Mucosa of rectum (tissue), 2 donors: Measurements from ENCODE around the gene SPPL3.
A peak's percentile ranks its signal among the peaks of the same experiment; 100 is the strongest.

Experiments used
- H3K27ac ChIP-seq, 2 donors: one replicate each; pipeline ENCODE4 v1.7.0; 2013; ENCODE audit warnings: inconsistent platforms in 2 of 2, low read depth in 2 of 2, low read length in 2 of 2
- H3K27me3 ChIP-seq, 2 donors: one replicate each; pipeline ENCODE4 v1.7.0; 2013; ENCODE audit warnings: low read length in 2 of 2; ENCODE audit not compliant: control insufficient read depth in 2 of 2, insufficient read depth in 2 of 2
- H3K36me3 ChIP-seq, 2 donors: one replicate each; pipeline ENCODE4 v1.7.0; 2013; ENCODE audit warnings: low read length in 2 of 2; ENCODE audit not compliant: control insufficient read depth in 2 of 2, insufficient read depth in 2 of 2
- H3K4me1 ChIP-seq, 2 donors: one replicate each; pipeline ENCODE4 v1.7.0; 2013; ENCODE audit warnings: low read length in 2 of 2, mild to moderate bottlenecking in 1 of 2; ENCODE audit not compliant: control insufficient read depth in 2 of 2, insufficient read depth in 2 of 2
- H3K4me3 ChIP-seq, 2 donors: one replicate each; pipeline ENCODE4 v1.7.0; 2013; ENCODE audit warnings: low read length in 2 of 2
- H3K9ac ChIP-seq, 2 donors: one replicate each; pipeline ENCODE4 v1.7.0; 2013; ENCODE audit warnings: low read length in 2 of 2, low read depth in 1 of 2, mild to moderate bottlenecking in 1 of 2
- H3K9me3 ChIP-seq, 2 donors: one replicate each; pipeline ENCODE4 v1.7.0; 2013; ENCODE audit warnings: low read length in 2 of 2; ENCODE audit not compliant: control insufficient read depth in 2 of 2
- donor health status: healthy.
- donor health status: Normal muscosa, but diverticular disease.

SPPL3 gene

DNA sequence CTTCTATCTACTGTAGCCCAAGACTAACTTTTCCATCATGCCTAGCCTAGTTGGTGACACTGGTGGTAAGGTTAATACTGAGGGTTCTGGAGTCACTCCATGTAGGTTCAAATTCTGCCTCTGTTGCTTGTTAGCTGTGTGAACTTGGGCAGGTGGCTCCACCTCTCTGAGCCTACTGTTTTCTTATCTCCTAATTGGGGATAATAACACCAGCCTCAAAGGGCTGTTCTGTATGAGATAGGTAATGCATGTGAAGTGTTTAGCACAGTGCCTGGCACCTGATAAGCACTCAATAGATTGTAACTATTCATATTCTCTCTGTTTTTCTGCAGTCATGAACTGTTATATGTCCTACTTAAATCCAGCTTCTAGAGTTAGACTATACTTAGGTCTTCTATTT lies 17.5 kb upstream of the SPPL3 start:
- no peaks in the 10 kb centered on the region for H3K4me1 ChIP-seq
- H3K9me3 ChIP-seq = no peaks in the 10 kb centered on the region
- H3K27me3 ChIP-seq = no peaks in the 10 kb centered on the region
- H3K36me3 ChIP-seq = no peaks in the 10 kb centered on the region
- H3K4me3 ChIP-seq = no peak overlapping the region
- no peak overlapping the region for H3K9ac ChIP-seq
- no peak overlapping the region for H3K27ac ChIP-seq

DNA sequence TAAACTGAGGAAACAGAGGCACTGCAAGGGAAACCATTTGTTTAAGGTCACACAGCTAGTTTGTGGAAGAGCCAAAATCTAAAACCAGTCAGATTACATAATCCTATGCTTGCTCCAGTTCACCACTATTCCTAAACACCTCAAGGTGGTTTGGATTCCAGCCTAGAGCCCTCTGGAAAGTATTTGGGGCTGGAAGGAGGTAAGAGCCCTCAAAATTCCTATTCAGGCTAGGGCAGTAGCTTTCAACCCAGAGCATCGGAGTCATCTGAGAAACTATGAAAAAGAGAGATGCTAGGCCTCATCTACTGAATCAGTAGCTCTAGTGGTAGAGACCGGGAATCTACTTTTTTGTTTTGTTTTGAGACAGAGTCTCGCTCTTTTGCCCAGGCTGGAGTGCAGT lies 16.0 kb upstream of the SPPL3 start:
- no peak overlapping the region for H3K27ac ChIP-seq
- no peak overlapping the region for H3K4me3 ChIP-seq
- H3K9me3 ChIP-seq = no peaks in the 10 kb centered on the region
- H3K9ac ChIP-seq = no peak overlapping the region
- H3K4me1 ChIP-seq = no peaks in the 10 kb centered on the region
- no peaks in the 10 kb centered on the region for H3K36me3 ChIP-seq
- H3K27me3 ChIP-seq = no peaks in the 10 kb centered on the region

DNA sequence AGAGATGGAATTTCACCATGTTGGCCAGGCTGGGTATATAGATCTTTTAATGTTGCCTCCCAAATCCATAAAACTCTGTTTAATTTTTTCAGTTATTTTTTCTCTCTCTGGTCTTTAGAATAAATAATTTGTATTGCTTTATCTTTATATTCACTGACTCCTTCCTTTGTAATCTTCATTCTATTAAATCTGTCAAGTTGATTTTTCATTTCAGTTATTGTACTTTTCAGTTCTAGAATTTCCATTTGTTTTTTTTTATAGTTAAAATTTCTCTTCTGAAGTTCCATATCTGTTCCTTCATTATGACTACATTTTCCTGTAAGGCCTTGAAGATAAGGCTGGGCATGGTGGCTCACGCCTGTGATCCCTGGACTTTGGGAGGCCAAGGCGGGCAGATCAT lies 13.6 kb upstream of the SPPL3 start:
- no peaks in the 10 kb centered on the region for H3K27me3 ChIP-seq
- no peak overlapping the region for H3K4me3 ChIP-seq
- H3K4me1 ChIP-seq = no peaks in the 10 kb centered on the region
- H3K27ac ChIP-seq = no peak overlapping the region
- no peaks in the 10 kb centered on the region for H3K36me3 ChIP-seq
- H3K9me3 ChIP-seq = no peaks in the 10 kb centered on the region
- no peak overlapping the region for H3K9ac ChIP-seq

DNA sequence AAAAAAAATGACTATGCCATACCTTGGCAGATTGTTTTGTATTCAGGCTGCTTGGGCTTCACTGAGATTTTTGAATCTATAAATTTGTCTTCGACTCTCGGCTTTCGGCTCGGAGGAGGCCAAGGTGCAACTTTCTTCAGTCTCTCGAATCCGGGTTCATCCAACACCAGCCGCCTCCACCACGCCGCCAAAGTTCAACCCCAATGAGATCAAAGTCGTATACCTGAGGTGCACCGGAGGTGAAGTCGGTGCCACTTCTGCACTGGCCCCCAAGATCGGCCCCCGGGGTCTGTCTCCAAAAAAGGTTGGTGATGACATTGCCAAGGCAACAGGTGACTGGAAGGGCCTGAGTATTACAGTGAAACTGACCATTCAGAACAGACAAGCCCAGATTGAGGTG lies 12.4 kb upstream of the SPPL3 start:
- H3K4me3 ChIP-seq = no peak overlapping the region
- H3K27ac ChIP-seq = no peak overlapping the region
- no peak overlapping the region for H3K9ac ChIP-seq
- H3K4me1 ChIP-seq = no peaks in the 10 kb centered on the region
- no peaks in the 10 kb centered on the region for H3K9me3 ChIP-seq
- no peaks in the 10 kb centered on the region for H3K27me3 ChIP-seq
- no peaks in the 10 kb centered on the region for H3K36me3 ChIP-seq

DNA sequence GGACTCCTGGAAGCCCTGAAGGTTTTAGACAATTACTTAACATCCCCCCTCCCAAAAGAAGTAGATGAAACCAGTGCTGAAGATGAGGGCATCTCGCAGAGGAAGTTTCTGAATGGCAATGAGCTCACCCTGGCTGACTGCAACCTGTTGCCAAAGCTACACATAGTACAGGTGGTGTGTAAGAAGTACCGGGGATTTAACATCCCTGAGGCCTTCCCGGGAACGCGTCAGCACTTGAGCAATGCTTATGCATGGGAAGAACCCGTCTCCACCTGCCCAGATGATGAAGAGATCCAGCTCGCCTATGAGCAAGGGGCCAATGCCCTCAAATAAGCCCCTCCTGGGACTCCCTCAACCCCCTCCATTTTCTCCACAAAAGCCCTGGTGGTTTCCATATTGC lies 10.6 kb upstream of the SPPL3 start:
- no peaks in the 10 kb centered on the region for H3K36me3 ChIP-seq
- no peaks in the 10 kb centered on the region for H3K9me3 ChIP-seq
- H3K27ac ChIP-seq = no peak overlapping the region
- no peak overlapping the region for H3K9ac ChIP-seq
- H3K27me3 ChIP-seq = no peaks in the 10 kb centered on the region
- H3K4me1 ChIP-seq = no peaks in the 10 kb centered on the region
- H3K4me3 ChIP-seq = no peak overlapping the region

DNA sequence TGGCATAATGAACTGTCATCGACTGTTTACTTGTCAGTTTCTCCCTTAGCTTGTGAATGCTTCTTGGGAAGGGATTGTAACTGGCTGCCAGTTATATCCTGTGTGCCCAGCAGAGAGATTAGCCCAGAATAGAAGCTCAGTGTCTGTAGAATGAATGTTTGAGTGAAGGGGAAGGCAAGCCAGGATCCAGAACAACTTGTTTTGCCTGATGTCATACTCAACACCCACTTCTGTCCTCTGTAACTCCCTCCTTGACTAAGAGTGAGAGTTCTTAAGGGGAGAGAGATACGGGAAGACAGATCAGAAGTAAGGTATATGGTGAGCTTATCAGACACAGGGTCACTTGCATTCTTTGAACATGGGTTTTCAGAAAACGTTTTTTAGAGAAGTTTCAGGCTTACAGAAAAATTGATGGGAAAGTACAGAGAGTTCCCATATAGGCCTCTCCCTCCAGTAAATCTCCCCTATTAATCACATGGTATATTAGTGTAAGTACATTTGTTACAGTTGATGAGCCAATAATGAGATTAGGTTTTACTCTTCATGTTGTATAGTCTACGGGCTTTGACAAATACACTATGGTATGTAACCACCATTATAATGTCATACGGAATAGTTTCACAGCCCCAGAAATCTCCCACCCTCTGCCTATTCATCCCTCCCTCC lies 5.6 kb upstream of the SPPL3 start:
- H3K27me3 ChIP-seq = no peaks in the 10 kb centered on the region
- H3K36me3 ChIP-seq = no peaks in the 10 kb centered on the region
- H3K9ac ChIP-seq = no peak overlapping the region
- H3K9me3 ChIP-seq = no peaks in the 10 kb centered on the region
- no peak overlapping the region for H3K4me3 ChIP-seq
- no peak overlapping the region for H3K27ac ChIP-seq
- H3K4me1 ChIP-seq = no peaks in the 10 kb centered on the region

DNA sequence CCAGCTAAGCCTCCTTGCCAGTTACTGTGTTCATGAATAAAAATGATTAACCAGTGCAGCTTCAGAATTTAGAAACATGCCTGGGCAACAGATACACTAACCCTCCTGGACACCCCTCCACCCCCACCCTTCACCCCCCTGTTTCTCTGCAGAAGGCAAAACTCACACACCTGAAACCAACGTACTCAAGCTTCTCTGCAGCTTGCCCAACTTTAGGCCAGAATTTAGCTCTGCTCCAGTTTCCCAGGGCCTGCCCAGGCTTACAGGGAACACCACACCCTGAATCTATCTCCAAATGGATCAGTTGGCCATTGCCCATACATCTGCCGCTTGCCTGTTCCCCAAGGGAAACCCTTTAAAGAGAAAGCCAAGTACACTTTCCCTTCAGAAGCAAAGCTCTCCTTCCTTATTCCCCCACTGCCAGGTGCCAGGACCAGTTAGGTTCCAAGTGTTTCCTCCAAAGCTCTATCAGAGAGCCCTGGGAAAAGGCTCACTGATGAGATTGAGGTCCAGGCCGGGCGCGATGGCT lies 1.8 kb upstream of the SPPL3 start:
- H3K4me1 ChIP-seq = peaks cover 10 to 14% of the 10 kb centered on the region in 2 donors
- H3K27me3 ChIP-seq = no peaks in the 10 kb centered on the region
- no peak overlapping the region for H3K4me3 ChIP-seq
- no peaks in the 10 kb centered on the region for H3K9me3 ChIP-seq
- H3K9ac ChIP-seq = no peak overlapping the region
- H3K36me3 ChIP-seq = no peaks in the 10 kb centered on the region
- H3K27ac ChIP-seq = no peak overlapping the region

DNA sequence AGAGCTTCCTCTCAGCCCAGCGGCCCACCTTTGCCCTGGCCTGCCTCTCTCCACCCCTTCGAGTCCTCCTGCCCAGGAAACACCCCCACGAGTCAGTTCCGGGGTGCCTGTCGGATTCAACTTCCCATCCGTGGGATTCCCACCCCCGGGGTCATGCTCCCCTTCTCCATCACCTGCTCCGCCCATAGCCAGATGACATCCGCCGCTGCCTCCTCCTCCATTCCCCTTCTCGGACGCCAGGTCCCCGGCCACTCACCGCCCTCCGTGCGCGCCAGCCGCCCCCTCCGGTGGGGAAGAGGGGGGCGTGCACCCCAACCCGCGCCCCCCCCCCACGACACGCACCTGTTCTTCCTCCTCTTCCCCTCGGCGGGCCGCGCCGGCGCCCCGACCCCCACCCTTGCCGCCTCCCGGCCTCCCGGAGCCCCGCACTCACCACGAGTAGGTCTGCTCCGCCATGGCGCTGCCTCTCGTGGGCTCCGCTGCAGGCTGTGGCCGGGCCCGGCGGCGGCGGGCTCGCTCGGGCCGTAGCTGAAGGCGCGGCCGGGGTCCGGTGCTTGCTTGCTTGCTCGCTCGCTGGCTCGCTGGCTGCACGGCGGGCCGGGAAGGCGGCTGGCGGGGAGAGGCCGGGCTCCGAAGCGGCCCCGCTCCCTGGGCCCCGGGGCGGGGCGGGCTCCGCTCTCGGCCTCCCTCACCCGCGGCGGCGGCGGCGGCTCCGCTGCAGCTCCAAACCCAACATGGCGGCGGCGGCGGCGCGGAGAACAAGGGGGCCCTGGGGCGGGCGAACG lies 554 bp downstream of the SPPL3 start:
- H3K4me1 ChIP-seq = peaks cover 10 to 14% of the 10 kb centered on the region in 2 donors

DNA sequence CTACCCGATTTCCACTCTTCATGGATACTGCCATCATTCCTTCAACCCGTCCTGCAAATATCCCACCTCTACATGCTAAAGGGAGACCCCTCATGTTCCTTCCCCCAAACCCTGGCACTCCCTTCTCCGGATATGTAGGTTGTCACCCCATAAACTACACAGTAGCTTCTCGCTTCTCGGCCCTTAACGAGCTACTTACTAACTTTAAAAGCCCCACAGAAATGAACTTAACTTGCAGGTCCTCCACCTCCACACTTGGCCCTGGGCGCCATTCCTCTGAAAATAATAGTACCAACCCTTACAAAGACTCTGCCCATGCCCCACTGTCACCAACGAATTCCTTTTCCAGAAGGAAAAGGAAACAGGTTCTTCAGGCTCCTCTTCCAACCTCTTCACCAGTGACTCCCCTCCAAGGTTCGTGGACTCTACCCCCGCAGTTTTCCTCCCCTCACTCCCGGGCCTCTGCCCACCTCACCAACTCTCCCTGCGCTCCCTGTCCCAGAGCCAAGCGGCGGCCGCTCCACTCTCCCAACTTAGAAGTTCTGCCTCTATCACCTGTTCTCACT lies 1.2 kb downstream of the SPPL3 start:
- peak overlapping the region; percentile 85 to 92 for H3K27ac ChIP-seq
- H3K4me1 ChIP-seq = peaks cover 10 to 14% of the 10 kb centered on the region in 2 donors
- H3K36me3 ChIP-seq = peaks cover 2 to 3% of the 10 kb centered on the region in 2 donors
- H3K27me3 ChIP-seq = no peaks in the 10 kb centered on the region
- no peaks in the 10 kb centered on the region for H3K9me3 ChIP-seq
- peak overlapping the region; percentile 83 to 90 for H3K4me3 ChIP-seq
- H3K9ac ChIP-seq = peak overlapping the region; percentile 81 to 82

More for the DNA sequence above, 554 bp downstream of the SPPL3 start:
- Histone ChIP-seq H3K27ac (peak overlapping the region; percentile 85 to 92), H3K9ac (peak overlapping the region; percentile 81 to 82), H3K27me3 (no peaks in the 10 kb centered on the region), H3K36me3 (peaks cover 0 to 3% of the 10 kb centered on the region in 2 donors), H3K4me3 (peak overlapping the region; percentile 83 to 90), H3K9me3 (no peaks in the 10 kb centered on the region)

DNA sequence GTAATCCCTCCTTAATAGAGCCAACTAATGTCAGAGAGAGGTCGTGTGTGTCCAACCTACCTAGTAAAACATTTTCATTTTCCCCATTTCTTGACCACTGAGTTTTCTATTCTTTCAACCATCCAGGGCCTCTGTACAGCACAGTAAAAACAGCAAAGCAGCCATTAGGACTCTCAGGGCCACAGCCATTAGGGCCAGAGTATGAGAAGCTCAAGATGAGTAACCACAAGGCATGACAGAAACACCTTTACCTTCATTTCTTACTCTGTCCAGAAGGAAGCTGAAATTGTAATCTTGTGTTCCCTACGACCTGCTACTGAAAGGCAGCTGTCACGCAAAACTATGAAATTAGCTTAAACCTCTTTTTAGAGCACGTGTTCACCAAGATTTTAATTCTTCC lies 2.3 kb downstream of the SPPL3 start:
- Histone ChIP-seq H3K9ac (no peak overlapping the region), H3K36me3 (peaks cover 2 to 3% of the 10 kb centered on the region in 2 donors), H3K27ac (no peak overlapping the region), H3K4me3 (peak overlapping the region; percentile 83 to 90), H3K9me3 (no peaks in the 10 kb centered on the region), H3K4me1 (peaks cover 10 to 14% of the 10 kb centered on the region in 2 donors), H3K27me3 (no peaks in the 10 kb centered on the region)
